HepG2 (cell line): ENCODE data around the gene PMM2. TPM values are rescaled to one million over a fixed set of nuclear protein-coding genes. Genes with fewer than 3 reads are reported as not detected.
A peak's percentile ranks its signal among the peaks of the same experiment; 100 is the strongest.
"Not testable (repeated sequence)": the region's sequence is repeated elsewhere in the genome, so short reads cannot be mapped to it uniquely, and the experiment has no call there.

Experiments used
- ATAC-seq: fragments of 200-7000 bp; cut with Tn5 transposase; 3 replicates; pipeline ENCODE4 v1.9.1; 2020; ENCODE audit warnings: mild to moderate bottlenecking, moderate library complexity
- BruUV-seq: library from RNA; stranded (reverse); fragments of 400-500 nt; replicated peaks from 2 replicates; lab custom pipeline; 2021; lab: Mats Ljungman, UMichigan
- CTCF ChIA-PET: fragments of 300-600 bp; formaldehyde crosslinking; extraction: SDS; loops from one replicate; lab custom pipeline; 2021; ENCODE audit warnings: low total read pairs, inconsistent platforms, low intra/inter-chr PET ratio; lab: Yijun Ruan, JAX
- POLR2A ChIA-PET: fragments of 350-600 bp; sonication (Branson Sonifier 250); formaldehyde crosslinking; loops from one replicate; lab custom pipeline; 2020; ENCODE audit warnings: antibody characterized with exemption, inconsistent platforms; lab: Yijun Ruan, JAX
- DNase-seq: peaks from one replicate; pipeline ENCODE4 v3.0.0-alpha.2; 2015; ENCODE audit warnings: low spot score
- FAIRE-seq: peaks from 3 replicates; lab custom pipeline; 2011; peaks lifted over from hg19 to GRCh38; lab: Jason Lieb, UNC
- H2AFZ ChIP-seq: one replicate; pipeline ENCODE4 v1.6.1; 2011; ENCODE audit warnings: low read length, inconsistent platforms
- H3K27ac ChIP-seq: fragments of 300-600 bp; 3 replicates; pipeline ENCODE4 v1.8.0; 2011; ENCODE audit warnings: mixed run types, mild to moderate bottlenecking, mixed read lengths, low read length, inconsistent platforms; ENCODE audit not compliant: insufficient read depth; ENCODE audit errors: extremely low read length
- H3K27me3 ChIP-seq, 2 experiments: fragments of 200-600 bp in 1 of 2; 2 replicates in 1 of 2; 3 replicates in 1 of 2; pipeline versions ENCODE4 v1.6.0 to v1.8.0; 2011; ENCODE audit warnings: low read length in 2 of 2, mild to moderate bottlenecking in 2 of 2, moderate library complexity in 2 of 2, inconsistent platforms in 1 of 2; ENCODE audit not compliant: insufficient read depth in 2 of 2, control insufficient read depth in 1 of 2
- H3K36me3 ChIP-seq, 2 experiments: fragments of 200-600 bp in 1 of 2; replicated peaks in 1 of 2; 2 replicates in 1 of 2; 3 replicates in 1 of 2; pipeline versions ENCODE4 v1.5.1 to v1.8.0; 2011; ENCODE audit warnings: low read length in 2 of 2, inconsistent platforms in 1 of 2; ENCODE audit not compliant: insufficient read depth in 2 of 2, control insufficient read depth in 1 of 2
- H3K4me1 ChIP-seq: 2 replicates; pipeline ENCODE4 v1.5.1; 2012; ENCODE audit warnings: low read length, inconsistent platforms; ENCODE audit not compliant: insufficient read depth
- H3K4me2 ChIP-seq: 2 replicates; pipeline ENCODE4 v1.6.0; 2011; ENCODE audit warnings: low read depth, low read length, inconsistent platforms
- H3K4me3 ChIP-seq, 3 experiments: fragments of 200-600 bp in 1 of 3; sonication (generic), shearing (Covaris generic) in 1 of 3; replicated peaks in 1 of 3; 2 replicates each; pipeline ENCODE4 v1.5.1; 2011 to 2016; ENCODE audit warnings: low read length in 3 of 3, inconsistent platforms in 2 of 3, low read depth in 2 of 3, mild to moderate bottlenecking in 2 of 3, control low read depth in 1 of 3, mixed read lengths in 1 of 3; ENCODE audit not compliant: insufficient read depth in 1 of 3
- H3K79me2 ChIP-seq: one replicate; pipeline ENCODE4 v1.6.1; 2011; ENCODE audit warnings: low read length, inconsistent platforms; ENCODE audit not compliant: insufficient read depth
- H3K9ac ChIP-seq: 2 replicates; pipeline ENCODE4 v1.6.0; 2011; ENCODE audit warnings: mild to moderate bottlenecking, low read depth, low read length, inconsistent platforms; ENCODE audit not compliant: insufficient read depth
- H3K9me3 ChIP-seq: 2 replicates; pipeline ENCODE4 v1.5.1; 2012; ENCODE audit warnings: mild to moderate bottlenecking, low read length
- H4K20me1 ChIP-seq: 2 replicates; pipeline ENCODE4 v1.6.0; 2011; ENCODE audit warnings: inconsistent platforms, mild to moderate bottlenecking, low read length, moderate library complexity; ENCODE audit not compliant: insufficient read depth
- ETV5 ChIP-seq: IDR thresholded peaks from 2 replicates; pipeline ENCODE4 v1.6.1; 2018; ENCODE audit warnings: missing biosample characterization, missing genetic modification reagents, inconsistent platforms, borderline replicate concordance
- FOSL2 ChIP-seq: sonication (generic); formaldehyde crosslinking; IDR thresholded peaks from 2 replicates; pipeline ENCODE4 v1.4.0; 2020; ENCODE audit warnings: missing genetic modification reagents
- RBFOX2 ChIP-seq: fragments of 200-400 bp; formaldehyde crosslinking; IDR thresholded peaks from 2 replicates; pipeline ENCODE4 v1.6.1; 2017; ENCODE audit warnings: low read depth, mild to moderate bottlenecking, low read length
- ZNF230 ChIP-seq: sonication (generic); formaldehyde crosslinking; IDR thresholded peaks from 2 replicates; pipeline ENCODE4 v1.4.0; 2020; ENCODE audit warnings: mild to moderate bottlenecking, missing genetic modification reagents
- WGBS: methylation state at CpG from one replicate; pipeline ENCODE4 v1.1.6; 2017; ENCODE audit warnings: low lambda C conversion rate; 5-methylcytosine and 5-hydroxymethylcytosine counted together
- in situ Hi-C: cut with HindIII; loops from 2 replicates; pipeline ENCODE4 v1.10.0; 2017; ENCODE audit warnings: low pct_unique_long_range_greater_than_20kb; ENCODE audit not compliant: extremely low pct_ligation_motif_present
- intact Hi-C: fragments of 100-400 bp; cut with micrococcal nuclease; formaldehyde crosslinking; loops from one replicate; pipeline ENCODE4 v1.10.0; 2022; ENCODE audit not compliant: unreplicated experiment
- polyA plus RNA-seq, 8 experiments: library from polyadenylated mRNA; depleted of rRNA in 3 of 8; stranded (reverse) in 7 of 8; unstranded in 1 of 8; fragments of >200 nt; fragmentation: Illumina TruSeq in 4 of 8; extraction: Trizol in 4 of 8; gene quantifications; 2 replicates each; pipeline versions ENCODE4 v1.2.1 to v1.2.3, GENCODE V29; 2011 to 2016; ENCODE audit warnings: low read depth in 4 of 8, missing spikeins in 1 of 8, mixed read lengths in 1 of 8; ENCODE audit not compliant: insufficient read depth in 1 of 8
- total RNA-seq, 5 experiments: library from RNA; depleted of rRNA; stranded (reverse); fragments of >200 nt; fragmentation: Illumina TruSeq; extraction: Trizol; gene quantifications; 2 replicates each; pipeline ENCODE4 v1.2.3, GENCODE V29; 2016; ENCODE audit warnings: low read depth in 1 of 5

The PMM2 gene
- total and polyA plus RNA-seq, 2 of the 13 experiments (the other 11 are each of a cell fraction or from before 2014, with no cell fraction given), result 52.2 to 93.7 TPM

GRCh38 chr16:8801701-8802100 lies 4.1 kb downstream of the PMM2 start:
- in situ Hi-C loops, result no loop called here
- Histone ChIP-seq H3K27me3 (no peaks in the 10 kb centered on the region; a peak in 1 of 5 replicates), H3K36me3 (peaks cover 26 to 59% of the 10 kb centered on the region in 2 experiments), H3K79me2 (peaks cover 71% of the 10 kb centered on the region), H3K9ac (no peak overlapping the region), H3K9me3 (no peaks in the 10 kb centered on the region), H3K4me1 (peaks cover 29% of the 10 kb centered on the region), H3K4me2 (no peak overlapping the region), H2AFZ (no peak overlapping the region), H4K20me1 (peaks cover 16% of the 10 kb centered on the region), H3K27ac (no peak overlapping the region), H3K4me3 (no peak overlapping the region)
- DNase-seq (no peak), FAIRE-seq (no peak), ATAC-seq (no peak)
- CTCF ChIA-PET, result no interaction called here
- no TSS peak for BruUV-seq
- TF ChIP-seq ETV5 (CRISPR knock-in tag), result no peak
- peak; percentile 27; the same call in 1 of the 2 replicates for TF ChIP-seq RBFOX2
- intact Hi-C loops, result no loop called here
- WGBS, result 95% methylated on average over 4 of the region's 4 CpGs
- POLR2A ChIA-PET, result interaction anchor here (1.2 to 1.5 kb wide), 3 partner anchors 8 to 62 kb away, joined by 3 to 5 read pairs (median 4); no protein-coding TSS in a partner anchor

GRCh38 chr16:8803733-8804132 lies 6.1 kb downstream of the PMM2 start:
- TF ChIP-seq ZNF230 (CRISPR knock-in tag) (0 out of 2 replicates have a peak, but pooled peaks have one; percentile 31), FOSL2 (CRISPR knock-in tag) (peak; percentile 39)
- POLR2A ChIA-PET, result interaction anchor here (0.7 kb wide), 1 partner anchor 47 kb away, joined by 3 read pairs; no protein-coding TSS in a partner anchor
- WGBS, result 97% methylated on average over 12 of the region's 12 CpGs
- FAIRE-seq, H3K27me3 ChIP-seq, DNase-seq, H2AFZ ChIP-seq, ATAC-seq, H3K27ac ChIP-seq, intact Hi-C loops, in situ Hi-C loops, H3K9me3 ChIP-seq, H3K9ac ChIP-seq, H3K4me2 ChIP-seq, H3K4me3 ChIP-seq, CTCF ChIA-PET, BruUV-seq: not testable (repeated sequence)
- H3K36me3 ChIP-seq, result peaks cover 41 to 79% of the 10 kb centered on the region in 2 experiments
- H3K4me1 ChIP-seq, result peaks cover 27% of the 10 kb centered on the region
- H3K79me2 ChIP-seq, result peaks cover 57% of the 10 kb centered on the region
- peaks cover 15% of the 10 kb centered on the region for H4K20me1 ChIP-seq
